GM10248 (cell line): Measurements from ENCODE around the gene NAT14.
A peak's percentile ranks its signal among the peaks of the same experiment; 100 is the strongest.

ENCODE experiments used
- CTCF ChIA-PET: fragments of 300-600 bp; sonication (Branson Sonifier 250); formaldehyde crosslinking; extraction: SDS; loops from one replicate; lab custom pipeline; 2021; ENCODE audit warnings: antibody characterized with exemption; lab: Yijun Ruan, JAX
- POLR2A ChIA-PET: fragments of 350-650 bp; sonication (Branson Sonifier 250); formaldehyde crosslinking; extraction: SDS; loops from one replicate; lab custom pipeline; 2020; ENCODE audit warnings: antibody characterized with exemption; lab: Yijun Ruan, JAX
- DNase-seq: peaks from one replicate; pipeline ENCODE4 v3.0.0; 2012; ENCODE audit errors: extremely low spot score
- TF ChIP-seq, protein P1 (sequence below): IDR thresholded peaks from 2 replicates; pipeline ENCODE4 v1.5.1; 2012; ENCODE audit warnings: mild to moderate bottlenecking, low read depth; ENCODE audit errors: extremely low read depth, missing control alignments, control extremely low read depth

NAT14 gene

DNA sequence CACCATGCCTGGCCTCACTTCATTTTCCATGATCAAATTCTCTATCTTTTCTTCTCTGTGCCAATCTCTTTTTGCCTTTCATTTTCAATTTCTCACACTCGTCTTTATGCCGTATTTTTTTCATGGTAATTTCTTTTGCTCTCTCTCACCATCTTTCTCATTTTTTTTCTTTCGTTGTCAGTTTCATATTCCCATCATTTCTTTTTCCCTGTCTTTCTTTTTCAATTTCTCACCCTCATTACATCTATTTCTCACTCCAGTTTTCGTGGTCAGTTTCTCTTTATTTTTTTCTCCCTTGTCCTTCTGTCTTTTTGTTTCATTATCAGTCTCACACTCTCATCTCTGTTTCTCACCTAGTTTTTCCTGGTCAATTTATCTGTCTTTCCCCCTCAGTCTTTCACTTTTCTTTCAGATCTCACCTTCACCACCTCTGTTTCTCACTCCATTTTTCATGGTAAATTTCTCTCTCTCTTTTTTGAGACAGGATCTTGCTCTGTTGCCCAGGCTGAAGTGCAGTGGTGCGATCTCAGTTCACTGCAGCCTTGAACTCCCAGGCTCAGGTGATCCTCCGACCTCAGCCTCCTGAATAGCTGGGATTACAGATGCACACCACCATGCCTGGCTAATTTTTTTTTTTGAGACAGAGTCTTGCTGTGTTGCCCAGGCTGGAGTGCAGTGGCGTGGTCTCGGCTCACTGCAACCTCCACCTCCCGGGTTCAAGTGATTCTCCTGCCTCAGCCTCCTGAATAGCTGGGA, 17.4 kb downstream of the NAT14 start:
- TF ChIP-seq, protein P1, sequence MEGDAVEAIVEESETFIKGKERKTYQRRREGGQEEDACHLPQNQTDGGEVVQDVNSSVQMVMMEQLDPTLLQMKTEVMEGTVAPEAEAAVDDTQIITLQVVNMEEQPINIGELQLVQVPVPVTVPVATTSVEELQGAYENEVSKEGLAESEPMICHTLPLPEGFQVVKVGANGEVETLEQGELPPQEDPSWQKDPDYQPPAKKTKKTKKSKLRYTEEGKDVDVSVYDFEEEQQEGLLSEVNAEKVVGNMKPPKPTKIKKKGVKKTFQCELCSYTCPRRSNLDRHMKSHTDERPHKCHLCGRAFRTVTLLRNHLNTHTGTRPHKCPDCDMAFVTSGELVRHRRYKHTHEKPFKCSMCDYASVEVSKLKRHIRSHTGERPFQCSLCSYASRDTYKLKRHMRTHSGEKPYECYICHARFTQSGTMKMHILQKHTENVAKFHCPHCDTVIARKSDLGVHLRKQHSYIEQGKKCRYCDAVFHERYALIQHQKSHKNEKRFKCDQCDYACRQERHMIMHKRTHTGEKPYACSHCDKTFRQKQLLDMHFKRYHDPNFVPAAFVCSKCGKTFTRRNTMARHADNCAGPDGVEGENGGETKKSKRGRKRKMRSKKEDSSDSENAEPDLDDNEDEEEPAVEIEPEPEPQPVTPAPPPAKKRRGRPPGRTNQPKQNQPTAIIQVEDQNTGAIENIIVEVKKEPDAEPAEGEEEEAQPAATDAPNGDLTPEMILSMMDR, result no peak
- no peak for DNase-seq
- ChIA-PET CTCF (interaction anchor here (2.7 to 5.0 kb wide), 2 partner anchors 35 to 40 kb away, joined by 25 to 59 read pairs; partner anchors contain the start of gene ISOC2), POLR2A (no interaction called here)

DNA sequence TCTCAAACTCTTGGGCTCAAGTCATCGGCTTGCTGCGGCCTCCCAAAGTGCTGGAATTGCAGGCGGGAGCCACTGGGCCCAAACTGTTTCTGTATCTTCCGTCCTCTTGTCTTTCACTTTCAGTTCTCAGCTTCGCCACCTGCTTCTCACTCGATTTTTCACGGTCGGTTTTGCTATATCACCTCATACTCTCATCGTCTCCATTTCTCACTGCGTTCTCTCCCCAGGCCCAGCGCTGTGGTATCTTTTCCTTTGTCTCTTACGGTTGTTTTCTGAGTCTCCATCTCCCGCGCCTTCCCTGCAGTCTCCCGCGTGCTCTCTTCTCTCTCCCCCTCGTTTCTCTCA, 18.1 kb downstream of the NAT14 start:
- CTCF ChIA-PET, result interaction anchor here (0.7 to 5.0 kb wide), 29 partner anchors 11 to 1026 kb away, joined by 3 to 59 read pairs (median 4); partner anchors contain the start of genes FIZ1, ISOC2, NAT14 and RDH13
- POLR2A ChIA-PET, result no interaction called here

DNA sequence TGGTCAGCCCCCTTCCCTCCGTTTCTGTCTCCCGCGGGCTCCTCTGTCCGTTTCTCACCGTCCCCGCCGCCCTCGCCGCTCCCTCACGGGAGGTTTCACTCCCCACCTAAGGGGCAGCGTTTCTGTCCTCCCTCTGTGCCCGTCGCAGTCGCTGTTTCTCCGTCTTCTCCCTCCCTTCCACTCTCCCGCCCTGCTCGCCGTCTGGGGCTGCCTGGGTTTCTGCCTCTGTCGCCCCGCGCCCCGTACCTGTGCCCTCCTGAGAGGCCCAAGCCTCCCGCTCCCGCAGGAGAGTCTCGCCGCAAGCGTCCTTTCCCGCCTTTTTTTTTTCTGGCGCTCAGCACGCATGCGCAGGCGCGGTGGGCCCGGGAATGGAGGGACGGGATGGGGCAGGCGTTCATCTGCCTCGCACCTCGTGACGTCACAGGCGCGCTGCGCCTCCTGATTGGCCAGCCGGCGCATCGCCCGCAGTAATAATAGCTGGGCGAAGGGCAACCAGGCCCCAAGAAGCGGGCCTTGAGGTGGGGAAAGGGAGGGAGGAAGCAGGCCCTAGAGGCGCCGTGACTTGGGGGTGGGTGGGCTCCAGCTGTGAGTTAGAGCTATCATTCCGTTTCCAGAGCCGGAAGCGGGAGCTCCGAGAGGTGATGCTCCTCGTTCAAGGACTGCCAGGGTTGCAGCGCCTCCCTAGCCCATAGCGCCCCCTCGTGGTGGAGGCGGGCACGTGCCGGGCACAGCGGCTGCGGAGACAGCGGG, 18.7 kb downstream of the NAT14 start:
- ChIA-PET POLR2A (no interaction called here), CTCF (interaction anchor here (0.6 to 5.0 kb wide), 55 partner anchors 10 to 1027 kb away, joined by 3 to 59 read pairs (median 4); partner anchors contain the start of genes FIZ1, ISOC2, NAT14 and PPP6R1)
- TF ChIP-seq, protein P1, result peak; percentile 97
- DNase-seq, result peak; percentile 99

More for the DNA sequence above, 18.1 kb downstream of the NAT14 start:
- TF ChIP-seq, protein P1, result no peak
- no peak for DNase-seq

DNA sequence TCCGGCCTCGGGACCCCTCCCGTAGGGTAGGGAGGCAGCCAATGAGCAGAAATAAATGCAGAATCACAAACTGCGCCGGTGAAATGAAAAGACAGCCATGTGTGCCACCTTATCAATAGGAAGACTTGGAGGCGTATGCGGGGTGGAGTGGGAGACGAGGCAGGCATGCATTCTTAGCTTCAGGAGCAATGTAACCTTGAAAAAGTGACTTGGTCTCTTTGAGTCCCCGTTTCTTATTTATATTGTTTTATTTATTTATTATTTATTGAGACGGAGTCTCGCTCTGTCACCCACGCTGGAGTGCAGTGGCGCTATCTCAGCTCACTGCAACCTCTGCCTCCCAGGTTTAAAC, 19.2 kb downstream of the NAT14 start:
- POLR2A ChIA-PET, result no interaction called here

DNA sequence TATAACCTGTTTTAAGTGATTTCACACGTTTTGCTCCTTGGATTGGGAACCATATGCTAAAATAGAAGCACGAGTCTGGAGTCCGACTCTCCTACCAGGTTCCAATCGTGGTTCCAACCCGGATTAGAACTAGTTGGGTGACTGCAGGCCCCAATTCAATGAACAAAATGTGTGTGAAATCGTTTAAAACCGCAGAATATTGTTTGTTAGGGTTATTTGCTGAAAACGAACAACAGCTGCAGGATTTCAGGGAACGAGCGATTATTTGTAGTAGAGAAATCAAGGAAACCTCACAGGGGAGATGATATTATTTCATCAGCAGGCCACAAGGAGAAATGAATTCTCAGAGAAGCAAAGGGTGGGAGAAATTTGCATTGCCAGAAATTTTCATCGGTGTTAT, 20.0 kb downstream of the NAT14 start:
- DNase-seq, result no peak
- CTCF ChIA-PET, result interaction anchor here (1.0 to 5.0 kb wide), 24 partner anchors 9 to 624 kb away, joined by 3 to 59 read pairs (median 8); partner anchors contain the start of genes CCDC106, ISOC2, KMT5C and NAT14
- TF ChIP-seq, protein P1, result no peak
- POLR2A ChIA-PET, result no interaction called here

More for the DNA sequence above, 19.2 kb downstream of the NAT14 start:
- TF ChIP-seq, protein P1, result no peak
- no peak for DNase-seq
- CTCF ChIA-PET, result interaction anchor here (0.6 to 5.0 kb wide), 53 partner anchors 10 to 623 kb away, joined by 3 to 59 read pairs (median 4); partner anchors contain the start of genes CCDC106, ISOC2, KMT5C and NAT14

DNA sequence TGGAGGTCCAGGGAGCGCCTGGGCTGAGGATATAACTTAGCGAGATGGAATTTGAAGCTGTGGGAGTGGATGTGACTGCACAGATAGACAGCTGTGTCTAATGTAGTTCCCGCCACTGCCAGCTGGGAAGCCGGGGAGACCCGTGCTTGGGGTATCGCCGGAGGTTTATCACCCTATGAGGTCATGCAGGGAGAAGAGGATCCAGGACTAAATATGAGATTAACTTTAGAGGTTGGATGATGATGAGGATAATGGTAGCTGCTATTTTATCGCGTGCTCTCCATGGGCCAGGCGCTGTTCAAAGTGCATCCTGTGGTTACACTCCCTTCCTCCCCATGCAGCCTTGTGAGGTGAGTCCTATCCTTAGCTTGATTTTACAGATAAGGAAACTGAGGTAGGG, 23.1 kb downstream of the NAT14 start:
- DNase-seq, result no peak
- ChIA-PET POLR2A (no interaction called here), CTCF (interaction anchor here (0.6 to 1.4 kb wide), 8 partner anchors 8 to 367 kb away, joined by 3 to 7 read pairs (median 3); no protein-coding TSS in a partner anchor)
- TF ChIP-seq, protein P1, result no peak
